Suprapubic skin (tissue), 4 donors: ENCODE data around the gene KCP. TPM values are rescaled to one million over a fixed set of nuclear protein-coding genes. Genes with fewer than 3 reads are reported as not detected.
"Not testable (repeated sequence)": the region's sequence is repeated elsewhere in the genome, so short reads cannot be mapped to it uniquely, and the experiment has no call there.

Experiments
- DNase-seq, 2 donors: peaks; one replicate each; pipeline ENCODE4 v3.0.0-alpha.2; 2019; ENCODE audit warnings: low spot score in 2 of 2
- H3K27ac ChIP-seq: fragments of 200-600 bp; sonication (generic); one replicate; pipeline ENCODE4 v1.5.1; 2019
- H3K27me3 ChIP-seq: fragments of 200-600 bp; sonication (generic); one replicate; pipeline ENCODE4 v1.5.1; 2019
- H3K36me3 ChIP-seq: fragments of 200-600 bp; sonication (generic); one replicate; pipeline ENCODE4 v1.5.1; 2019
- H3K4me1 ChIP-seq: fragments of 200-600 bp; sonication (generic); one replicate; pipeline ENCODE4 v1.5.1; 2019
- H3K4me3 ChIP-seq: fragments of 200-600 bp; sonication (generic); one replicate; pipeline ENCODE4 v1.5.1; 2019; ENCODE audit warnings: mild to moderate bottlenecking
- H3K9me3 ChIP-seq: fragments of 200-600 bp; sonication (generic); one replicate; pipeline ENCODE4 v1.5.1; 2019
- EP300 ChIP-seq: sonication (generic); formaldehyde crosslinking; IDR thresholded peaks from one replicate; pipeline ENCODE4 v1.6.1; 2017; ENCODE audit warnings: antibody characterized with exemption
- POLR2A ChIP-seq, 2 donors: fragments of 450-650 bp; IDR thresholded peaks; one replicate each; pipeline ENCODE4 v1.6.1; 2017; ENCODE audit warnings: antibody characterized with exemption in 2 of 2, mild to moderate bottlenecking in 2 of 2, moderate library complexity in 2 of 2
- POLR2AphosphoS5 ChIP-seq, 3 donors: sonication (generic); formaldehyde crosslinking; IDR thresholded peaks; one replicate each; pipeline ENCODE4 v1.6.1; 2017; ENCODE audit warnings: antibody characterized with exemption in 3 of 3
- WGBS: methylation state at CpG from one replicate; pipeline ENCODE4 v1.1.5; 2018; 5-methylcytosine and 5-hydroxymethylcytosine counted together
- total RNA-seq, 4 donors: library from RNA; depleted of rRNA; stranded (reverse); fragments of >200 nt; gene quantifications; one replicate each; pipeline ENCODE4 v1.1.0, GENCODE V29; 2016
- TF ChIP-seq, protein P1 (sequence below), 2 donors: fragments of 200-600 bp in 1 of 2; fragments of 450-650 bp in 1 of 2; sonication (generic) in 1 of 2; IDR thresholded peaks; one replicate each; pipeline ENCODE4 v1.5.1; 2016 to 2019; ENCODE audit warnings: antibody characterized with exemption in 2 of 2, mild to moderate bottlenecking in 1 of 2, moderate library complexity in 1 of 2

KCP gene
- total RNA-seq, 4 donors from 2014 or later: 0.17 to 0.57 (median 0.36) TPM

- Histone ChIP-seq H3K27ac (no peak overlapping the region), H3K27me3 (peaks cover 49% of the 10 kb centered on the region), H3K36me3 (no peaks in the 10 kb centered on the region), H3K4me1 (peaks cover 26% of the 10 kb centered on the region), H3K4me3 (peak overlapping the region; percentile 36), H3K9me3 (no peaks in the 10 kb centered on the region)
- no peak for TF ChIP-seq POLR2AphosphoS5 (IDR thresholded peaks at IDR 0.05)
- no peak for TF ChIP-seq POLR2A (IDR thresholded peaks at IDR 0.05)
- no peak for TF ChIP-seq EP300
- TF ChIP-seq, protein P1, sequence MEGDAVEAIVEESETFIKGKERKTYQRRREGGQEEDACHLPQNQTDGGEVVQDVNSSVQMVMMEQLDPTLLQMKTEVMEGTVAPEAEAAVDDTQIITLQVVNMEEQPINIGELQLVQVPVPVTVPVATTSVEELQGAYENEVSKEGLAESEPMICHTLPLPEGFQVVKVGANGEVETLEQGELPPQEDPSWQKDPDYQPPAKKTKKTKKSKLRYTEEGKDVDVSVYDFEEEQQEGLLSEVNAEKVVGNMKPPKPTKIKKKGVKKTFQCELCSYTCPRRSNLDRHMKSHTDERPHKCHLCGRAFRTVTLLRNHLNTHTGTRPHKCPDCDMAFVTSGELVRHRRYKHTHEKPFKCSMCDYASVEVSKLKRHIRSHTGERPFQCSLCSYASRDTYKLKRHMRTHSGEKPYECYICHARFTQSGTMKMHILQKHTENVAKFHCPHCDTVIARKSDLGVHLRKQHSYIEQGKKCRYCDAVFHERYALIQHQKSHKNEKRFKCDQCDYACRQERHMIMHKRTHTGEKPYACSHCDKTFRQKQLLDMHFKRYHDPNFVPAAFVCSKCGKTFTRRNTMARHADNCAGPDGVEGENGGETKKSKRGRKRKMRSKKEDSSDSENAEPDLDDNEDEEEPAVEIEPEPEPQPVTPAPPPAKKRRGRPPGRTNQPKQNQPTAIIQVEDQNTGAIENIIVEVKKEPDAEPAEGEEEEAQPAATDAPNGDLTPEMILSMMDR (IDR thresholded peaks at IDR 0.05): no peak
- WGBS: 34% methylated on average over 10 of the region's 11 CpGs
- peak in 1 of 2 donors; percentile 48 for DNase-seq
Measured at GRCh38 chr7:128914566-128915151, 4.2 kb upstream of the KCP start.

DNA sequence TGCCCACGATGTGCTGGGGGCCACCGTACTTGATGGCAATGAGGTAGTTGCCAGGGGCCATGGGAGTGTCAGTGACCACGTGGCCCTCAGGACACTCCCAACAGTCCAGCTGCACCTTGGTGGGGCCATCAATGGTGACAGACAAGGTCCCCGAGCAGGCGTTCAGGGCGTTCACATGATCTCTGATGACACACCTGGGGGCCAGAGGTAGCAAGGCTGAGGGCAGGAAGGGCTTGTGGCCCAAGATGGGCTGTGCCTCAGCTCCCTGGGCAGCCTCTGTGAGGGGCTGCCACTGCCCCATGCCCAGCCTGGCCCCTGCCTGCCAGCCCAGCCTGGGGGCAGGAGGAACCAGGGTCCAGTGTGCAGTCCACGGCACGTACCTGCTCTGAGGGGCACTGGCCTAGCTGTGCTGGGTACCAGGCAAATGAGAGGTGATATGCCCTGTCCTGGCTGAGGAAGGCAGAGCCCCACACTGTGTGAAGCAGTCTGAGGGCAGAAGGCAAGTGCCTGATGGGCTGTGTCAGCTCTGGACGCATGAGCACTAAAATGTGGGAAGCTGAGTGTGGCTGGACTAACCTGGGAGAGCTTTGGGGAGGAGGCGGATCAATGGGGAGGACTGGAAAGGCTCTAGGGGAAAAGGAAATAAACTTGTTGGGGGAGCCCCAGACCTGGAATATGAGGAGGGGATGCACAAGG is 3.5 kb upstream of the KCP start:
- H3K27ac ChIP-seq: no peak overlapping the region
- no peaks in the 10 kb centered on the region for H3K36me3 ChIP-seq
- H3K4me1 ChIP-seq: peaks cover 31% of the 10 kb centered on the region
- peaks cover 54% of the 10 kb centered on the region for H3K27me3 ChIP-seq
- 89% methylated on average over 2 of the region's 10 CpGs for WGBS
- no peak overlapping the region for H3K4me3 ChIP-seq
- DNase-seq: peak in 1 of 2 donors; percentile 40
- no peak for TF ChIP-seq POLR2AphosphoS5 (IDR thresholded peaks at IDR 0.05)
- no peak for TF ChIP-seq POLR2A (IDR thresholded peaks at IDR 0.05)
- TF ChIP-seq, protein P1 (IDR thresholded peaks at IDR 0.05): no peak
- TF ChIP-seq EP300: no peak
- H3K9me3 ChIP-seq: no peaks in the 10 kb centered on the region

DNA sequence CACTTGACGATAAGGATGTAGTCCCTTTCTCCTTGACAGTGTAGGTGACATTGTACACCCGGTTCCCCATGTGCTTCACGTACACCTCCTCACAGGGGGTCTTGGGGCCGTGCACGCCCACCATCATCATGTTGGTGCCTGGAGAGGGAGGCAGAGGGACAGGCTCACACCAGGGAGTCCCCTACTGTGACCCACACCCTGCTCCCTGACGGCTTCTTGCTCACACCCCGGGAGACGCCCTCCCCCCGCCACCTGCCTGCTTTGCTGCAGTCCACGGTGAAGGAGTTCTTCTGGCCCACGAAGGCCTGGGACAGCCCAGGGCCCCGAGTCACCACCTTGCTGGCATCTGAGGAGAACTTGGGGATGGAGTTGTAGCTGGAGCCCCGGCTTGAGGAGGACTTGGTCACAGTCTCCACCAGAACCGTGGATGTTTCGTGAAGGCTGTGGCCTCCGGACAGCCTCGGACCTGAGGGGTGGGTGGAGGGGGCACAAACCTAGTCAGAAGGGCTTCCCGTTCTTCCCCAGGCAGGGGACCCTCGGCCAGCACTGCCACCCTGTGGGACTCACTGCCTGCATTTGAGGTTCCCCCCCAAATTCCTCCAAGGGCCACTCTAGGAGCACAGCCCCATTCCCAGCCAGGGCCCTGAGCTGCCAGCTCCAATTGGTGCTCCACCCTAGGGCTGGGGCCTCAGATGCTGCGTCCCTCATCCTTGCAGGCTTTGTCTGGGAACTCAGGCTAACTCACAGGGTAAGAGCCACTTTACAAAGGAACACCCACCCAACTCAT is 2.4 kb upstream of the KCP start:
- DNase-seq: peak in 1 of 2 donors; percentile 31
- WGBS: no CpG with 5 or more reads among the region's 20 CpGs
- H3K27me3 ChIP-seq: peaks cover 63% of the 10 kb centered on the region

DNA sequence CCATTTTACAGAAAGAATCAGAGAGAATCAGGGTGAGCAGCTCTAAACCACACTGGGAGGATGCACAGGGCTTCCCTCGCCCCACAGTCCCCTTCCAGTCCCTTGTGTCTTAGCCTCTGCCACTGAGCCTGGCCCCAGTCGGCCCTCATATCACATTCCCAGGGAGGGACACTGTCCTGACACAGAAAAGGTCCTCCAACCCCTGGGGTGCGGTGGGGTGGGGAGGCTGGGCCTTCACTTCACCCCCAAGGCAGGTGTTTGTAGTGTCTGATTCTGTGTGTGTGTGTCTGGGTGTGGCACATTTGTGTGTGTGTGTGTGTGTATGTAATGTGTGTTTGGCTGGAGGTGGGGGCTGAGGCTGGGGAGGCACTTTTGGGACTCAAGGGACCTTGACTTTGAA is 1.8 kb upstream of the KCP start:
- Histone ChIP-seq H3K36me3 (no peaks in the 10 kb centered on the region), H3K27ac (no peak overlapping the region), H3K9me3 (no peaks in the 10 kb centered on the region), H3K4me3 (no peak overlapping the region), H3K27me3 (peaks cover 64% of the 10 kb centered on the region), H3K4me1 (peaks cover 31% of the 10 kb centered on the region)
- peak in 1 of 2 donors; percentile 51 for DNase-seq
- 79% methylated on average over 2 of the region's 3 CpGs for WGBS
- TF ChIP-seq, protein P1 (IDR thresholded peaks at IDR 0.05): no peak
- TF ChIP-seq EP300 (no peak), POLR2AphosphoS5 (IDR thresholded peaks at IDR 0.05) (no peak), POLR2A (IDR thresholded peaks at IDR 0.05) (no peak)

More for the DNA sequence above, 2.4 kb upstream of the KCP start:
- peaks cover 31% of the 10 kb centered on the region for H3K4me1 ChIP-seq
- H3K9me3 ChIP-seq, H3K36me3 ChIP-seq, H3K27ac ChIP-seq, H3K4me3 ChIP-seq: not testable (repeated sequence)

DNA sequence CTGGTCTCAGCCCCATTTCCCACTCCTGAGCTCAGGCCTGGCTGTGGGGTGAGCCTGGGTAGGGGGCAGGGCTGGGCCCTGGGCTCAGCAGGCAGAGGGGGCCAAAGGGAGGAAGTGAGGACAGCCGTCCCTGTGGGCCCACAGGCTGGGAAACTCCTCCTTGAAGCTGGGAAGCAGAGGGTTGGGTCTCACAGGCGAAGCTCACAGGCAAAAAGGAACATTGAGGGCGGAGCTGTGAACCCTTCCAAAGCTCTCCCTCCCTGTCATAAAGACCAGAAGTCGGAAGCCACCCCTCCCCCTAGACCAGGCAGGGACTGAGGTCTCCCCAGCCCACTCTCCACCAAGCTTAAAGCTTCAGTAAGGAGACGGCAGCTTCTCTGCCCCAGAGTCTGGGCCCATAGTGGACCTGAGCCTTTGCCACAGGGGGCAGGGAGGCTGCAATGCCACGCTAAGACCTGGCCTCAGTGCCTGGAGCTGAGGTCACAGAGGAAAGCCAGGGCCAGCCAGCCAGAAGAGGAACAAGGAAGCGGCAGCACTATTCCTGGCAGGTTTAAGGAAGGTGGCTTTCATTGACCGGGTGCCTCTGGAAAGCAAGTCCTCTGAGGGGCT is 1.0 kb upstream of the KCP start:
- DNase-seq: peak in 1 of 2 donors; percentile 55
- no peaks in the 10 kb centered on the region for H3K9me3 ChIP-seq
- H3K4me1 ChIP-seq: peaks cover 31% of the 10 kb centered on the region
- no peaks in the 10 kb centered on the region for H3K36me3 ChIP-seq
- H3K27me3 ChIP-seq: peaks cover 64% of the 10 kb centered on the region
- TF ChIP-seq POLR2AphosphoS5 (IDR thresholded peaks at IDR 0.05): no peak
- TF ChIP-seq POLR2A (IDR thresholded peaks at IDR 0.05): no peak
- TF ChIP-seq, protein P1 (IDR thresholded peaks at IDR 0.05): no peak
- TF ChIP-seq EP300: no peak
- H3K4me3 ChIP-seq: no peak overlapping the region
- no peak overlapping the region for H3K27ac ChIP-seq
- 75% methylated on average over 8 of the region's 8 CpGs for WGBS
